HG02970 (cell line): ENCODE measurements around the gene CCDC201.
"Not testable (repeated sequence)": the region's sequence is repeated elsewhere in the genome, so short reads cannot be mapped to it uniquely, and the experiment has no call there.

Experiments used
- ATAC-seq: cut with Tn5 transposase; IDR thresholded peaks from one replicate; pipeline ENCODE4 v1.9.1; 2021; ENCODE audit warnings: mild to moderate bottlenecking, moderate library complexity, moderate number of reproducible peaks; ENCODE audit not compliant: unreplicated experiment, low FRiP score

Gene CCDC201

DNA sequence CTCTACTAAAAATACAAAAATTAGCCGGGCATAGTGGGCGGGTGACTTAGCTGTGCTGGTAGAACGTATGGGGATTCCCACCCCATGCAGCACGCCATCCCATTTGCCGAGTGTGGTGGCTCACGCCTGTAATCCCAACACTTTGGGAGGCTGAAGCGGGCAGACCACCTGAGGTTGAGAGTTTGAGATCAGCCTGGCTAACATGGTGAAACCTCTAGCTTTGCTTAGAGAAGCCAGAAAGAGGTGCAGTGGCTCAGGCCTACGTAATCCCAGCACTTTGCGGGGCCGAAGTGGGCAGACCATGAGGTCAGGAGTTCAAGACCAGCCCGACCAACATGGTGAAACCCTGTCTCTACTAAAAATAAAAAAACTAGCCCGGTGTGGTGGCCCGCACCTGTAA lies 45.2 kb downstream of the CCDC201 start:
- not testable (repeated sequence) for ATAC-seq

- not testable (repeated sequence) for ATAC-seq
Observed at GRCh38 chr7:45826550-45826949, 46.3 kb downstream of the CCDC201 start.

- not testable (repeated sequence) for ATAC-seq
Observed at GRCh38 chr7:45818763-45819162, 54.1 kb downstream of the CCDC201 start.

DNA sequence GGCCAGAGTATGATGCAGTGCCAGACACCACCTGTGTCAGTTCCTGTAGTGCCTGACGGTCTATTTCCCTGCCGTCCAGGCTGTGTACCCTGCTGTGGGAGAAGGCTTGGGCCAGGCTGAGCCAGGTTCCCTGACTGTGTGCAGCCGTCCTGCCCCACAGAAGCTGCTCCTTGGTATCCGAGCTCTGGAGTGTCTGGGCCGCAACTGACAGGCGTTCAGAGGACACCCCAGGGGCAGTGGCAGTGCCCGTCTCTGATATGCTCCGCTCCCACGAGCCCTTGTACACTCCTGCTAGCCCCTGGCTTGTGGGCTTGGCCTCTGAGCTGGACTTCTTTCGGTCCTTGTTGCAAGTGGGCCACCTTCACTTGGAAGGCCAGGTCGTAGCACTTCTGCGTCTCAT lies 55.0 kb downstream of the CCDC201 start:
- not testable (repeated sequence) for ATAC-seq

- ATAC-seq, result not testable (repeated sequence)
Observed at GRCh38 chr7:45817016-45817415, 55.9 kb downstream of the CCDC201 start.

- not testable (repeated sequence) for ATAC-seq
Observed at GRCh38 chr7:45814216-45815118, 58.4 kb downstream of the CCDC201 start.

DNA sequence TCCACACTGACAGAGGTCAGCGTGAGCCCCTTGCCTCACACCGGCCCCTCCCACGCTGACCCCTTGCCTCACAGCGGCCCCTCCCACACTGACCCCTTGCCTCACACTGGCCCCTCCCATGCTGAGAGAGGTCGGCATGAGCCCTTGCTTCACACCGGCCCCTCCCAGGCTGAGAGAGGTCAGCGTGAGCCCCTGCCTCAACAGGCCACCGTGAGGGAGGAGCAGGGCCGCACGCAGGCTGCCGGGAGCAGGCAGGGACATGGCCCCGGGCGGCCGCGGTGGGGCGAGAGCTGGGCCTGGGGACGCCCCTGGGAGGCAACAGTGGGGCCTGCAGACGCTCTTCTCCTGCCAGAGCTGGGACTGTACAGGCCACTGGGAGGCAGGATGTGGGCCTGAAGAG lies 59.1 kb downstream of the CCDC201 start:
- ATAC-seq, result not testable (repeated sequence)

- no peak for ATAC-seq
Observed at GRCh38 chr7:45812946-45813345, 59.9 kb downstream of the CCDC201 start.

- not testable (repeated sequence) for ATAC-seq
Observed at GRCh38 chr7:45811652-45812234, 61.1 kb downstream of the CCDC201 start.

DNA sequence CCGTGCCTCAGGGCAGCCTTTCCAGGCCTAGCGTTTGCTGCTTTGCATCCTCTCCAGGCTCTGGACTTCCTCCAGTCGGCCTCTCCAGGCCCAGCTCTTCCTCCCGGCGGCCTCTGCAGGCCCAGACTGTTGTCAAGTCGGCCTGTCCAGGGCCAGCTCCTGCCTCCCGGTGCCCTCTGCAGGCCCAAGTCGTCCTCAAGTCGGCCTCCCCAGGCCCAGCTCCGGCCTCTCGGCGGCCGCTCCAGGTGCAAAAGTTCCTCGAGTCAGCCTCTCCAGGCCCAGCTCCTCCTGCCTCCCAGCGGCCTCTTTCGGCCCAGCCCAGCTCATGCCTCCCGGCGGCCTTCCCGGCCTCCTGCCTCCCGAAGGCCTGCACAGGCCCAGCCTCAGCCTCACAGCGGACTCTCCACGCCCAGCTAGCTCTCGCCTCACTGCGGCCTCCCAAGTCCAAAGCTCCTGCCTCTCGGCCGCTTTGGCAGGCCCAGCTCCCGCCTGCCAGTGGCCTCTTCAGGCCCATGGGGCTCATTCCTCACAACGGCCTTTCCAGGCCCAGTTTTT lies 62.4 kb downstream of the CCDC201 start:
- not testable (repeated sequence) for ATAC-seq
